GM12891 (cell line): Measurements from ENCODE around the gene LOXL3.

Experiments used
- POLR2A ChIP-seq: IDR thresholded peaks from 2 replicates; pipeline ENCODE4 v1.6.1; 2011; ENCODE audit warnings: low read depth, low read length, control low read depth
- TAF1 ChIP-seq: IDR thresholded peaks from 2 replicates; pipeline ENCODE4 v1.6.1; 2011; ENCODE audit warnings: low read depth, low read length, control low read depth

GRCh38 chr2:74507926-74508520 lies 45.7 kb downstream of the LOXL3 start:
- TF ChIP-seq TAF1 (no peak), POLR2A (no peak)
